Testis (tissue), 3 donors: ENCODE measurements around the gene ROM1. TPM values are rescaled to one million over a fixed set of nuclear protein-coding genes. Genes with fewer than 3 reads are reported as not detected.
"Not testable (repeated sequence)": the region's sequence is repeated elsewhere in the genome, so short reads cannot be mapped to it uniquely, and the experiment has no call there.

Experiments
- DNase-seq: peaks from one replicate; pipeline ENCODE4 v3.0.0-alpha.2; 2019
- H3K27ac ChIP-seq, 2 donors: fragments of 200-600 bp; sonication (generic); one replicate each; pipeline ENCODE4 v1.5.1; 2019
- H3K27me3 ChIP-seq: fragments of 200-600 bp; sonication (generic); one replicate; pipeline ENCODE4 v1.5.1; 2019
- H3K36me3 ChIP-seq: fragments of 200-600 bp; sonication (generic); one replicate; pipeline ENCODE4 v1.5.1; 2017; ENCODE audit warnings: low read depth; ENCODE audit errors: missing control alignments
- H3K4me1 ChIP-seq: fragments of 200-600 bp; sonication (generic); one replicate; pipeline ENCODE4 v1.5.1; 2019
- H3K4me3 ChIP-seq, 2 donors: fragments of 200-600 bp; sonication (generic); one replicate each; pipeline ENCODE4 v1.5.1; 2017 to 2019
- H3K9me3 ChIP-seq: fragments of 200-600 bp; sonication (generic); one replicate; pipeline ENCODE4 v1.5.1; 2017
- POLR2A ChIP-seq: fragments of 450-650 bp; IDR thresholded peaks from one replicate; pipeline ENCODE4 v1.6.1; 2017; ENCODE audit warnings: antibody characterized with exemption, mild to moderate bottlenecking, moderate library complexity
- WGBS, 2 donors: methylation state at CpG; one replicate each; pipeline ENCODE4 v1.1.5; 2018; 5-methylcytosine and 5-hydroxymethylcytosine counted together
- intact Hi-C: fragments of 100-400 bp; cut with DNase I; formaldehyde crosslinking; loops from one replicate; pipeline ENCODE4 v1.15.1; 2023; ENCODE audit warnings: low total_unique reads
- polyA plus RNA-seq: library from polyadenylated mRNA; stranded (reverse); fragments of 350-450 nt; fragmentation: Illumina TruSeq; extraction: RNeasy Lipid Tissue Mini Kit (QIAGEN cat#74804); gene quantifications from one replicate; pipeline ENCODE4 v1.2.3, GENCODE V29; 2014; ENCODE audit warnings: low read depth, low replicate concordance; ENCODE audit not compliant: insufficient read depth
- total RNA-seq, 2 donors: library from RNA; depleted of rRNA; stranded (reverse); fragments of >200 nt; gene quantifications; one replicate each; pipeline ENCODE4 v1.2.3, GENCODE V29; 2016
- TF ChIP-seq, protein P1 (sequence below), 3 experiments: fragments of 450-650 bp in 2 of 3; fragments of 200-600 bp in 1 of 3; sonication (generic) in 1 of 3; IDR thresholded peaks; one replicate each; pipeline ENCODE4 v1.5.1; 2016 to 2019; ENCODE audit warnings: antibody characterized with exemption in 3 of 3, mild to moderate bottlenecking in 2 of 3, moderate library complexity in 1 of 3

The ROM1 gene
- total and polyA plus RNA-seq, 3 donors from 2014 or later: 6.1 to 9.7 (median 9.0) TPM

- H3K4me3 ChIP-seq: no peak overlapping the region
- peaks cover 20% of the 10 kb centered on the region for H3K4me1 ChIP-seq
- H3K36me3 ChIP-seq: no peaks in the 10 kb centered on the region
- no peak overlapping the region for H3K27ac ChIP-seq
- no peaks in the 10 kb centered on the region for H3K9me3 ChIP-seq
- DNase-seq: no peak
- TF ChIP-seq, protein P1, sequence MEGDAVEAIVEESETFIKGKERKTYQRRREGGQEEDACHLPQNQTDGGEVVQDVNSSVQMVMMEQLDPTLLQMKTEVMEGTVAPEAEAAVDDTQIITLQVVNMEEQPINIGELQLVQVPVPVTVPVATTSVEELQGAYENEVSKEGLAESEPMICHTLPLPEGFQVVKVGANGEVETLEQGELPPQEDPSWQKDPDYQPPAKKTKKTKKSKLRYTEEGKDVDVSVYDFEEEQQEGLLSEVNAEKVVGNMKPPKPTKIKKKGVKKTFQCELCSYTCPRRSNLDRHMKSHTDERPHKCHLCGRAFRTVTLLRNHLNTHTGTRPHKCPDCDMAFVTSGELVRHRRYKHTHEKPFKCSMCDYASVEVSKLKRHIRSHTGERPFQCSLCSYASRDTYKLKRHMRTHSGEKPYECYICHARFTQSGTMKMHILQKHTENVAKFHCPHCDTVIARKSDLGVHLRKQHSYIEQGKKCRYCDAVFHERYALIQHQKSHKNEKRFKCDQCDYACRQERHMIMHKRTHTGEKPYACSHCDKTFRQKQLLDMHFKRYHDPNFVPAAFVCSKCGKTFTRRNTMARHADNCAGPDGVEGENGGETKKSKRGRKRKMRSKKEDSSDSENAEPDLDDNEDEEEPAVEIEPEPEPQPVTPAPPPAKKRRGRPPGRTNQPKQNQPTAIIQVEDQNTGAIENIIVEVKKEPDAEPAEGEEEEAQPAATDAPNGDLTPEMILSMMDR (IDR thresholded peaks at IDR 0.05): no peak
- no peak for TF ChIP-seq POLR2A
- H3K27me3 ChIP-seq: no peaks in the 10 kb centered on the region
- intact Hi-C loops: no loop called here
- WGBS, 2 donors: 84 to 89% methylated on average over 4 to 7 of the region's 7 CpGs
These were observed 2.5 kb downstream of the ROM1 start for GRCh38 chr11:62615521-62615920.

DNA sequence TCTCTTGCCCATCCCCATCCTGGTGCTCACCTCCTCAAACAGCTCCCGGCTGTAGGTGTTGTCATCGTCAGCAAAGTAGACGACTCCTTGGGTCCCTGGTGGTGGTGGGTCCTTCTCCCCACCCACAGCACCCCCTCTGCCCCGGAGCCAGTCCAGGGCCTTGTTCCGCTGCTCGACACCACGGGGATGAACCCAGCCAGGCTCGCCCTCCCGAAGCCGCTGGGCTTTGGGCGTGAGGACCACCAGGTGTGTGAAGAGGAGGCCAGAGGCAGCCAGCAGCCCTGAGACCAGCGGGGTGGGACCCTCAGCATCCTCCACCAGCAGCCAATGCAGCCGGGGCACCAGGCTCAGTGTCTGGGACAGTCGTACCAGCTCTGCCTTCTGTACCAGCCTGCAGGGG is 3.9 kb downstream of the ROM1 start:
- H3K4me3 ChIP-seq, DNase-seq, H3K27ac ChIP-seq, intact Hi-C loops, H3K27me3 ChIP-seq, H3K9me3 ChIP-seq, H3K36me3 ChIP-seq: not testable (repeated sequence)
- 91% methylated on average over 14 of the region's 14 CpGs; no CpG with 5 or more reads in 1 of the 2 donors for WGBS, 2 donors
- H3K4me1 ChIP-seq: peaks cover 12% of the 10 kb centered on the region

- Histone ChIP-seq H3K4me1 (peaks cover 7% of the 10 kb centered on the region), H3K4me3 (peak overlapping the region; percentile 79 to 94), H3K36me3 (no peaks in the 10 kb centered on the region), H3K9me3 (no peaks in the 10 kb centered on the region), H3K27ac (peak overlapping the region; percentile 81 to 84), H3K27me3 (no peaks in the 10 kb centered on the region)
- 21 to 23% methylated on average over 8 of the region's 8 CpGs for WGBS, 2 donors
- DNase-seq: no peak
- intact Hi-C loops: no loop called here
- TF ChIP-seq, protein P1 (IDR thresholded peaks at IDR 0.05): no peak
- no peak for TF ChIP-seq POLR2A
These were observed 8.0 kb downstream of the ROM1 start for GRCh38 chr11:62621027-62621566.

- peak; percentile 98 for DNase-seq
- no peaks in the 10 kb centered on the region for H3K36me3 ChIP-seq
- H3K9me3 ChIP-seq: no peaks in the 10 kb centered on the region
- H3K27ac ChIP-seq: peak within 1 kb of the TSS; percentile 81 to 84
- peaks cover 7% of the 10 kb centered on the region for H3K4me1 ChIP-seq
- TF ChIP-seq POLR2A: peak; percentile 20
- TF ChIP-seq, protein P1 (IDR thresholded peaks at IDR 0.05): peak in 2 of 3 experiments; percentile 27 to 30
- 1% methylated on average over 18 to 76 of the region's 77 CpGs for WGBS, 2 donors
- intact Hi-C loops: no loop called here
- H3K27me3 ChIP-seq: no peaks in the 10 kb centered on the region
- peak within 1 kb of the TSS; percentile 79 to 94 for H3K4me3 ChIP-seq
These were observed 8.8 kb downstream of the ROM1 start, which contains the start of gene B3GAT3 for GRCh38 chr11:62621567-62622470. Gene B3GAT3, minus strand, starts transcription at chr11:62621986. Its CDS starts 39 bp downstream, at chr11:62621947.

DNA sequence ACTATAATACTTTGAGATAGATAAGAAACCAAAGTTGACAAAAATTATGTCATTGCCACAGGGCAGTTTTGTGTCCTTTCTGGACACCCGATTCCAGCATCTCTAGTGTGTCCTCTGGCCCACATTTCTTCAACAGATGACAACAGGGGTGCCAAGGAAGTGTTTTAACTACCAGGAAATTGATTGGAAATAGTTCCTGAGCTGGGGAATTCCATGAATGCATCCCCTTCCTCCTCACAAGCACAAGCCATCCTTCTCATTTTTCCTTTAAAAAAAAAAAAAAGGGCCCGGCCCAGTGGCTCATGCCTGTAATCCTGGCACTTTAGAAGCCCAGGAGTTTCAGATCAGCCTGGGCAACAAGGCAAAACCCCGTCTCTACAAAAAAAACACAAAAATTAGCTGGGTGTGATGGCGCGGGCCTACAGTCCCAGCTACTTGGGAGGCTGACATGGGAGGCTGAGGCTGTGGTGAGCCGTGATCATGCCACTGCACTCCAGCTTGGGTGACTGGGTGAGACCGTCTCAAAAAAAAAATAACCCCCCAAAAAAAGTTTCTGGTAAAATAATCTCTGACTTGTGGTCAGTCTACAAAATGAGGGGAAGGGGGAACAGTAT is 9.5 kb downstream of the ROM1 start:
- peaks cover 7% of the 10 kb centered on the region for H3K4me1 ChIP-seq
- intact Hi-C loops: no loop called here
- H3K27me3 ChIP-seq: no peaks in the 10 kb centered on the region
- 67 to 86% methylated on average over 7 of the region's 7 CpGs for WGBS, 2 donors
- H3K9me3 ChIP-seq: no peaks in the 10 kb centered on the region
- TF ChIP-seq, protein P1 (IDR thresholded peaks at IDR 0.05): no peak
- no peak for TF ChIP-seq POLR2A
- peak overlapping the region; percentile 81 to 84 for H3K27ac ChIP-seq
- DNase-seq: no peak
- peak overlapping the region; percentile 79 to 94 for H3K4me3 ChIP-seq
- no peaks in the 10 kb centered on the region for H3K36me3 ChIP-seq
